Activated T-cell treated with anti-CD3 and anti-CD28 coated beads for 4 hours (primary cell): Measurements from ENCODE around the gene CFAP73.
"Not testable (repeated sequence)": the region's sequence is repeated elsewhere in the genome, so short reads cannot be mapped to it uniquely, and the experiment has no call there.

Source experiments
- DNase-seq: peaks from one replicate; pipeline ENCODE4 v3.0.0-alpha.2; 2020

The CFAP73 gene

GRCh38 chr12:113149361-113150150, at the start of gene CFAP73:
Gene CFAP73 (plus strand): TSS chr12:113149724. CDS start chr12:113149858, 134 bp downstream.
- no peak for DNase-seq

GRCh38 chr12:113099764-113100163, 49.8 kb upstream of the CFAP73 start:
- no peak for DNase-seq

DNA sequence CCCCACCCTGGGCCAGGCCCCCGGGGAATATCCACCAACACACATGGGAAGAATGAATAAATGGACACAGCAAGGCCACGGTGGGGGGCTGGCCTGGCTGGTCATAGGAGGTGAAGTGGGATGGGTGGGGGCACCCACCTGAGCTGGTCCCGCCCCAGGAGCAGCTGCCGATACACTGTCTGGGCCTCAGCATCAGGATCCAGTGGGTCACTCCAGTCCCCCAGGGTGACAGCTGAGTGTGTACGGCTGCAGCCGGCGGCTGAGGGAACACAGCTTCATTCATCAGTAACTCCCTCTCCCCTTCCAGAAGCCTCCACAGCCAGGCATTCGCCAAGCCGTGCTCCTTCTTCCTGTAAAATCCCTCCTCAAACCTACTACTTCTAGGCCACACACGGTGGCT, 47.8 kb upstream of the CFAP73 start:
- DNase-seq = no peak

DNA sequence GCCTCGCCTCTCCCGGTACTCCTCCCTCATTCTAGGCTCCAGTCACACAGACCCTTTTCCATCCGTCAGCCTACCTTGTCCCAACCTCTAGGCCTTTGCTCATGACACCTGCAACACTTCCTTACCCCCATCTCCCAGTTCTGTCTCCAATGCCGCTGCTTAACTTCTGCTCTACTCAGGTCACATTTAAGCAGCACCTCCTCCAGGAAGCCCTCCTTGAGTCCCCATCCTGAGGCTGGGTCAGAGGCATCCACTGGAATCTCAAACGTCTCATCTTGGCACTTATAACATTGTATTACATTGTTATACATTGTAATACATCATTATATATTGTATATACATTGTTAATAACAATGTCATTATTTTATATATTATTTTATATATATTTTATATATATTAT, 46.7 kb upstream of the CFAP73 start:
- DNase-seq = no peak

GRCh38 chr12:113103756-113104450, 45.6 kb upstream of the CFAP73 start:
- peak; percentile 43 for DNase-seq

GRCh38 chr12:113104953-113105510, 44.5 kb upstream of the CFAP73 start:
- no peak for DNase-seq

GRCh38 chr12:113105606-113106271, 43.8 kb upstream of the CFAP73 start:
- DNase-seq = no peak

DNA sequence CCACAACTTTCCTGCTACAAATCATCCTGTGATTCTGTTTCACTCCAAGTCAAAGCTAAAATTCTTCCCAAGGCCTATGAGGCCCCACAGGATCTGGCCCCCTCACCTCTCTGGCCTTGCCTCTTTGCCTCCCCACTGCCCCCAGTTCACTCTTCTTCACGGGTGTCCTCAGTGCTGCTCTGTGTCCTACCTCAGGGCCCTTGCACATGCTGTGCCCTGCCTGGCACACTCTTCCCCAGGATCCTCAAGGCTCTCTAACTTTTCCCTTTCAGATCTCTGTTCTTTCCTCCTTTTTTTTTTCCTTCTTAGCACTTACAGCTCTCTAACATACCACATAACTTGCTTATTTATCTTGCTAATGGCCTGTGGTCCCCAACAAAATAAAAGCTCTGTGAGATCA, 43.2 kb upstream of the CFAP73 start:
- DNase-seq = no peak

DNA sequence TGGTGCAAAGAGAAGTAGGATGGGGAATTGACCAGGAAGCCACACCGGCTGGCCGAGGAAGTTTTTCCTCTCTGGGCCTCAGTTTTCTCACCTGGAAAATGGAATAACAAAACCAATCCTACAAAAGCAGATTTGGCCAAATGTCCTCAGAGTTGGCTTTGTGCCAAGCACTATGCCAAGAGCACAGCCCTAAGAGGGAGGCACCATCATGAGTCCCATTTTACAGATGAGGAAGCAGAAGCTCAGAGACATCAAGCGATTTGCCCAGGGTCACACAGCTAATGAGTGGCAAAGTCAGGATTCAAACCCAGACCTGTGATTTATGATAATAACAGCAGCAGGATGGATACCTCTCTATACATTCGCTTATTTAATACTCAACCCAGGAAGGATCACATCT, 41.2 kb upstream of the CFAP73 start:
- DNase-seq = no peak

DNA sequence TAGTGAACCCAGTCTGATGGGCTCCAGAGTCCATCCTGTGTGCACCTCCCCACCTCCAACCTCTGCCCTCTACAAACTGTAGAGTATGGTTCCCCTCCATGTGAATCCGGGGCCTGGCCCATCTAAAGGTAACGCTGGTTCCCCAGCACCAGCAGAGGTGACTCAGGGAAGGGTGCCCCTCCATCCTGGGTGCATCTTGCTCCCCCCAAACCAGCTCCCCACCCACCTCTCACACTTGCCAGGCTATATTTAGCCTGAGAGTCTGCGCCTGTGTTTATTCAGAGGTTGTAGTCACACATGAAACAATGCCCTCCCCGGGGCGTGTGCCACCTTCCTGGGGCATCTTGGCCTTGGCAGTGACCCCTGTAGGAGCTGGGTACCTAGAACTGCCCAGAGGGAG, 40.2 kb upstream of the CFAP73 start:
- no peak for DNase-seq

- no peak for DNase-seq
These were observed 39.5 kb upstream of the CFAP73 start for GRCh38 chr12:113109872-113110599.

DNA sequence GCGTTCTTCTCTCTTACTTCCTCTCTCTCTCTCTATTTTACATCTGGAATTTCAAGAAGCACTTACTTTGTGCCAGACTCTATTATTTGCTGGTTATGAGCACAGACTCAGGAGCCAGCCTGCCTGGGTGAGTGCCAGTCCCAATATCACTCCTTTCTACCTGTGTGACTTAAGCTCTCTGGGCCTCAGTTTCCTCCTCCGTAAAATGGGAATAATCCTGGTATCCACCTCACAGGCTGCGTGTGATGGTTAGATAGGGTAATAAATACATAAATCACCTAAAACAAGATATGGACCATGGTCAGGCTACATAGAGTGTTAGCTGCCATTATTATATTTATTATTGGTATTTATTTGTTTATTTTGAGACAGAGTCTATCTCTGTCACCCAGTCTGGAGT, 38.3 kb upstream of the CFAP73 start:
- DNase-seq = no peak

DNA sequence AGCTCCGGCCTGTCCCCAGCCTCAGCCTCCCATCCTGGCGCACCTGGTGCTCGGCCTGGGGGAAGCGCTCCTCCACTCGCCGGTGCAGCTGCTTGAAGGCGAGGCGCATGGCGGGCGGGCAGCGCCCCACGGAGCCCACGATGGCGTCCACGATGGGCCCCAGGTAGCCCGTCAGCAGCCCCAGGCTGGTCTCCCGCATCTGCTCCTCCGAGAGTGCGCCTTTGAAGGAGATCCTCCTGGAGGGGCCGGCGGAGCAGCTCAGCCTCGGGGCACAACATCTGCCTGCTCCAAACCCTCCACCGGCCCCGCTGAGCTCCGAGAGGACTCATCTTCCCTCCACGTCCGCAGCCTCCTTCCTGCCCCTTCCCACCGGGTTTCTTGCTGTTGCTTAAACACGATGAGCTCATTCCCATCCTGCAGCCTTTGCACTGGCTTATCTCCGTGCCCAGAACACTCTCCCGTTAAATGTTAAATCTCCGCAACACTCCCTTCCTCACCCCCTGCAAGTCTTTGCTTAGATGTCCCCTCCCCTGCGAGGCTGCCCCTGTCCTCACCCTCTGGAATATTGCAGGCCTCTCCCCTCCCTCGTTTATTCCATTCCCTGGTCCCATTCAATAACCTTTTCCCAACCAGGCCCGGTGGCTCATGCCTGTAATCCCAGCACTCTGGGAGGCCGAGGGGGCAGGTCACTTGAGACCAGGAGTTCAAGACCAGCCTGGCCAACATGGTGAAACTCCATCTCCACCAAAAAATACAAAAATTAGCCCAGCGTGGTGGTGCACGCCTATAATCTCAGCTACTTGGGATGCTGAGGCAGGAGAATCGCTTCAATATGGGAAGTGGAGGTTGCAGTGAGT, 37.3 kb upstream of the CFAP73 start:
- DNase-seq = no peak

DNA sequence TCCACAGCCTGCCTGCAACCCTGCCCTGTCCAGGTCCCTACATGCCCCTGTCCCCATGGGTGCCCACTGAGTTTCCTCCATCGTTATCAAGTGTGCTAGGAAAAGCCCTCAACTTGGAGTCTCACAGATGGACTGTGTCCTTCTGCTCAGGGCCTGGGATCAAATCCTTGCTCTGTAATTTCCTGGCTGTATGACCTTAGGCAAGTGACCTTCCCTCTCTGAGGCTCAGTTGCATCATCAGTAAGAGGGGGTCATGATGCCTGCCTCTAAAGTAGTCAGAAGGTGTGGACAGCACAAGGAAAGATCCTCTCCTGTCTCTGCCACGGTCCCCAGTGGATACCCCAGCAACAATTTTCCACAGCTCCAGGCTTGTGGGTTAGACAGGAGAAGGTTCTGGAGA, 36.1 kb upstream of the CFAP73 start:
- no peak for DNase-seq

GRCh38 chr12:113114447-113115178, 34.9 kb upstream of the CFAP73 start:
- no peak for DNase-seq

GRCh38 chr12:113115455-113116126, 33.9 kb upstream of the CFAP73 start:
- DNase-seq = no peak

GRCh38 chr12:113116875-113117274, 32.6 kb upstream of the CFAP73 start:
- DNase-seq = no peak

DNA sequence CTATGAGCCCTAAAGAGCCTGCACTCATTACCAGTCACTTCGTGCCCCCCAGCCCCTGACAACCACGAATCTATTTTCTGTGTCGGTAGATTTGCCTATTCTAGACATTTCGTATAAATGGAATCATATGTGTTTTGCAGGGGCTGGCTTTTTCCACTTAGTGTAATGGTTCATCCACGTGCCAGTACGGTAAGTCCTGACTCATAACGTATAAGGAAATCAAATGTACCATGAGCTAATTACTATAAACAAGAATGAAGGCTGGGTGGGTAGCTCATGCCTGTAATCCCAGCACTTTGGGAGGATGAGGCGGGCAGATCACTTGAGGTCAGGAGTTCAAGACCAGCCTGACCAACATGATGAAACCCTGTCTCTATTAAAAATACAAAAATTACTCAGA, 31.8 kb upstream of the CFAP73 start:
- not testable (repeated sequence) for DNase-seq

DNA sequence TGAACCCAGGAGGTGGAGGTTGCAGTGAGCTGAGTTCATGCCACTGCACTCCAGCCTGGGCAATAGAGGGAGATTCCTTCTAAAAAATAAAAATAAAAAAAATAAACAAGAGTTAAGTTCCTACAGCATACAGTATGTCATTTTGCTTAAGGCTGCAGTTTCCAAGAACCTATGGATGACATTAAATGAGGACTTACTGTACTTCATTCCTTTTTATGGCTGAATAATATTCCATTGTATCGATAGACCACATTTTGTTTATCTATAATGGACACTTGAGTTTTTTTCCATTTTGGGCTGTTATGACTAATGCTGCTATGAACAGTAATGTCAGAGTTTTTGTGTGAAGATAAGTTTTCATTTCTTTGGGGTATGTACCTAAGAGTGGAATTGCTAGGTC, 31.4 kb upstream of the CFAP73 start:
- DNase-seq = no peak

GRCh38 chr12:113119980-113120669, 29.4 kb upstream of the CFAP73 start:
- DNase-seq = no peak
